Dermis microvascular lymphatic vessel endothelial cell (primary cell): ENCODE results near the gene TMEM11. TPM values are rescaled to one million over a fixed set of nuclear protein-coding genes. Genes with fewer than 3 reads are reported as not detected.

Experiments
- DNase-seq, 2 donors: peaks; one replicate each; pipeline versions ENCODE4 v3.0.0 to v3.0.0-alpha.2; 2010; ENCODE audit warnings: low read depth in 2 of 2
- total RNA-seq: library from RNA; depleted of rRNA; stranded (reverse); fragments of >200 nt; gene quantifications from 2 replicates; pipeline ENCODE4 v1.2.1, GENCODE V29; 2014

The TMEM11 gene
- total RNA-seq, 1 donor from 2014 or later, result 16.9 TPM

GRCh38 chr17:21163101-21163500 lies 50.9 kb downstream of the TMEM11 start:
- DNase-seq, result no peak

- DNase-seq, result no peak
Measured at GRCh38 chr17:21162394-21162775, 51.6 kb downstream of the TMEM11 start.

DNA sequence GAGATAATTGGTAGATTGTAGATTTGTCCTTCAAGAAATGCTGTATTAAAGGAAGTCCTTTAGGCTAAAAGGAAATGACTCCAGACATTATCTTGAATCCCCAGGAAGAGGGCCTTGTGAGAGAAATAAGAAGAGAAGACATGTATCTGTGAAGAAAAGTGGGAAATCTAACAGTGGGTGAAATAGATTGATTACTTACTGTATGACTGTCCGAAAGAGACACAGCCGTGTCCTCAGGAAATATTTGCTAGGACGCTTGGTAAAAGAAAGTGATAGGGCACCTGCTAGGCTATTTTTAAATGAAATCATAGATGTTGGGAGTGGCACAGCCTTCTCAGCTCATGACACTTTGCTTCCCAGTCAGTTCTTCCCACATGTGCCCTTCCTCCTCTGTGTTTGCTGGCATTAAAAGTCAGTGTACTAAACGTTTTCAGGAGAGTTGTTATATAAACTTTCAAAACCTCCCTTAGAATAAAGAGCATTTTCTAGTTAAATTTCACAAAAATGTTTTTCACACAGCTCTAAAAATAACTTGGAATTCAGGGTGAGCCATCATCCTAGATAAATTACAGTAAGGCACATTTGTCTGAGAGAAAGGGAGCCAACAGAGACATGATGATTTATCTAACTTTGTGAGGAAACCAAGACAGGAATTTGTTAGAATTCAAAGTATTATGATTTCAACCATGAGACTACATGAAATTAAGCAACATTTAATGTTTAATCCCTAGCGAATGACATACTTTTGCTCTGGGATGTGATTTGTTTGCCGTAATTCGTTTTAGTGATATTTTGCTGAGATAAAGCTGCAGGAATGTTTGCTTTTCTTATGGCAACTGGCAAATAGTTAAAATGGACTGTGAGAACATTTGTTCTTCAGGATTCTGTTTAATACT lies 52.2 kb downstream of the TMEM11 start:
- DNase-seq, result no peak

DNA sequence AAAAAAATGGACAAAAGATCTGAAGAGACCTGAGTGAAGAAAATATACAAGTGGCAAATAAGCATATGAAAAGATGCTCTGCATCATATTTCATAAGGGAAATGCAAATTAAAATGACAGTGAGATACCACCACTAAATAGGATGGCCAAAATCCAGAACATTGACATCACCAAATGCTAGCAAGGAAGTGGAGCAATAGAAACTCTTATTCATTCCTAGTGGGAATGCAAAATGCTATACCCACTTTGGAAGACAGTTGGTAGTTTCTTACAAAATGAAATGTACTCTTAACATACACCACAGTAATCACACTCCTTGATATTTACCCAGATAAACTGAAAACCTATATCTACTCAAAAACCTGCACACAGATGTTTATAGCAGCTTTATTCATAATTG lies 53.6 kb downstream of the TMEM11 start:
- no peak for DNase-seq

- no peak for DNase-seq
Measured at GRCh38 chr17:21157586-21158370, 56.2 kb downstream of the TMEM11 start.

DNA sequence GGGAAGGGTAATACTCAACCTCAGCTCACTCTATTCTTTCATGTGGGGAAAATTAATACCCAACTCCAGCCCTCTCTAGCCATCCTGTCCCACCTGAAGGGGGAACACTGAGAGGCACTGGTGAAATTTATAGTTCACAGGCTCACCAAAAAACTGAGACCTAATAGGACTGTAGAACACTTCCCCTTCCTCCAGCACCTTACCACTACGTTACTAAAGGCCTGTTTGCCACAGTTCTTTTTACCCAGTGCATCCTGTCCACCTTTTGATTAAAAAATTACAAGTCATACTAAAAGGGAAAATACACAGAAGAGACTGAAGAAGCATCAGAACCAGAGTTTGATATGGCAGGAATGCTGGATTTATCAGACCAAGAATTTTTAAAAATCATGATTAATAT lies 61.2 kb downstream of the TMEM11 start:
- no peak for DNase-seq

- no peak for DNase-seq
Measured at GRCh38 chr17:21149621-21150020, 64.3 kb downstream of the TMEM11 start.

Other genes with a start within 250 kb of the TMEM11 start
- gene USP22, start 171.2 kb downstream of the TMEM11 start, total RNA-seq, result 181 and 266 TPM in 2 replicates
- gene DHRS7B, start 87.2 kb downstream of the TMEM11 start, total RNA-seq, result 14.4 and 17.2 TPM in 2 replicates
- gene NATD1, start 39.2 kb upstream of the TMEM11 start, total RNA-seq, result 1.9 and 5.3 TPM in 2 replicates
- gene MAP2K3, start 70.5 kb upstream of the TMEM11 start, total RNA-seq, result 14.2 and 20.4 TPM in 2 replicates
- gene KCNJ12, start 162.2 kb upstream of the TMEM11 start, total RNA-seq, result 0.25 and 0.26 TPM in 2 replicates